Thoracic aorta (tissue), 2 donors: ENCODE measurements around the gene MORN1. TPM values are rescaled to one million over a fixed set of nuclear protein-coding genes. Genes with fewer than 3 reads are reported as not detected.

Experiments used
- ATAC-seq: fragments of 150-250 bp; one replicate; pipeline ENCODE4 v1.8.0; 2017; ENCODE audit warnings: low read depth; ENCODE audit not compliant: insufficient number of reproducible peaks, low FRiP score
- DNase-seq: peaks from one replicate; pipeline ENCODE4 v3.0.0-alpha.2; 2020; ENCODE audit warnings: low spot score
- H3K27ac ChIP-seq, 2 donors: fragments of 200-600 bp; sonication (generic); 1 replicate in 1 of 2; 2 replicates in 1 of 2; pipeline ENCODE4 v1.5.1; 2016; ENCODE audit warnings: mild to moderate bottlenecking in 2 of 2, moderate library complexity in 2 of 2
- H3K27me3 ChIP-seq: fragments of 200-600 bp; sonication (generic); replicated peaks from 2 replicates; pipeline ENCODE4 v1.6.0; 2016; ENCODE audit warnings: mild to moderate bottlenecking; ENCODE audit not compliant: insufficient read depth
- H3K36me3 ChIP-seq: fragments of 200-600 bp; sonication (generic); one replicate; pipeline ENCODE4 v1.5.1; 2016
- H3K4me1 ChIP-seq, 2 donors: fragments of 200-600 bp; sonication (generic); 1 replicate in 1 of 2; 2 replicates in 1 of 2; pipeline versions ENCODE4 v1.5.1 to v1.6.0; 2016; ENCODE audit warnings: low read depth in 2 of 2, mild to moderate bottlenecking in 1 of 2; ENCODE audit not compliant: control insufficient read depth in 1 of 2
- H3K4me3 ChIP-seq: fragments of 200-600 bp; sonication (generic); 2 replicates; pipeline ENCODE4 v1.5.1; 2016; ENCODE audit warnings: mild to moderate bottlenecking
- H3K9me3 ChIP-seq: fragments of 200-600 bp; sonication (generic); 2 replicates; pipeline ENCODE4 v1.5.1; 2016
- CTCF ChIP-seq: fragments of 200-600 bp; sonication (generic); IDR thresholded peaks from one replicate; pipeline ENCODE4 v1.5.1; 2019; ENCODE audit warnings: antibody characterized with exemption
- total RNA-seq, 2 donors: library from RNA; depleted of rRNA; stranded (reverse); fragments of >200 nt; gene quantifications; one replicate each; pipeline versions ENCODE4 v1.1.0 to v1.2.3, GENCODE V29; 2016

Gene MORN1
- total RNA-seq, 2 donors from 2014 or later: 7.1 to 13.8 TPM

GRCh38 chr1:2277741-2278488, 113.4 kb downstream of the MORN1 start:
- Histone ChIP-seq H3K27me3 (no peaks in the 10 kb centered on the region), H3K9me3 (no peaks in the 10 kb centered on the region), H3K4me1 (peaks cover 64 to 79% of the 10 kb centered on the region in 2 donors), H3K36me3 (no peaks in the 10 kb centered on the region), H3K27ac (peak overlapping the region; percentile 34 to 76), H3K4me3 (no peak overlapping the region)
- TF ChIP-seq CTCF: no peak
- no peak for DNase-seq
- ATAC-seq: no peak

- TF ChIP-seq CTCF: no peak
- Histone ChIP-seq H3K36me3 (no peaks in the 10 kb centered on the region), H3K27me3 (no peaks in the 10 kb centered on the region), H3K4me3 (no peak overlapping the region), H3K27ac (peak overlapping the region; percentile 70 to 75), H3K4me1 (peaks cover 71 to 83% of the 10 kb centered on the region in 2 donors), H3K9me3 (no peaks in the 10 kb centered on the region)
- ATAC-seq (no peak), DNase-seq (no peak)
These were observed 114.4 kb downstream of the MORN1 start for GRCh38 chr1:2276803-2277580.

- Histone ChIP-seq H3K36me3 (no peaks in the 10 kb centered on the region), H3K4me3 (peak overlapping the region; percentile 7), H3K9me3 (no peaks in the 10 kb centered on the region), H3K27me3 (no peaks in the 10 kb centered on the region), H3K27ac (peak overlapping the region; percentile 70 to 75), H3K4me1 (peaks cover 82 to 93% of the 10 kb centered on the region in 2 donors)
- ATAC-seq (no peak), DNase-seq (no peak)
- no peak for TF ChIP-seq CTCF
These were observed 115.4 kb downstream of the MORN1 start for GRCh38 chr1:2275796-2276536.

- no peak for TF ChIP-seq CTCF
- Histone ChIP-seq H3K27me3 (no peaks in the 10 kb centered on the region), H3K27ac (peak overlapping the region; percentile 70 to 75), H3K36me3 (no peaks in the 10 kb centered on the region), H3K4me3 (no peak overlapping the region), H3K4me1 (peaks cover 91 to 100% of the 10 kb centered on the region in 2 donors), H3K9me3 (no peaks in the 10 kb centered on the region)
- ATAC-seq (no peak), DNase-seq (no peak)
These were observed 116.4 kb downstream of the MORN1 start for GRCh38 chr1:2274929-2275475.
